MM.1S (cell line): Measurements from ENCODE around the gene LIMCH1.

ENCODE experiments used
- DNase-seq: peaks from one replicate; pipeline ENCODE4 v3.0.0-alpha.2; 2015
- H2AFZ ChIP-seq: fragments of 300-600 bp; sonication (generic); 2 replicates; pipeline ENCODE4 v1.6.0; 2016; ENCODE audit warnings: antibody characterized with exemption, low read length
- H3F3A ChIP-seq: fragments of 300-600 bp; sonication (generic); 2 replicates; pipeline ENCODE4 v1.6.1; 2016; ENCODE audit warnings: mild to moderate bottlenecking, antibody characterized with exemption, low read length, moderate library complexity, mixed read lengths; ENCODE audit not compliant: insufficient read depth
- H3K27ac ChIP-seq: fragments of 300-600 bp; sonication (generic); 2 replicates; pipeline ENCODE4 v1.5.1; 2016; ENCODE audit warnings: mild to moderate bottlenecking, low read length
- H3K27me3 ChIP-seq: fragments of 300-600 bp; sonication (generic); replicated peaks from 2 replicates; pipeline ENCODE4 v1.6.0; 2016; ENCODE audit warnings: low read length; ENCODE audit not compliant: insufficient read depth
- H3K36me3 ChIP-seq: fragments of 300-600 bp; sonication (generic); replicated peaks from 2 replicates; pipeline ENCODE4 v1.6.1; 2016; ENCODE audit warnings: mild to moderate bottlenecking, low read length, mixed read lengths; ENCODE audit not compliant: insufficient read depth
- H3K4me1 ChIP-seq: fragments of 300-600 bp; sonication (generic); 2 replicates; pipeline ENCODE4 v1.6.1; 2016; ENCODE audit warnings: low read length, mixed read lengths
- H3K4me2 ChIP-seq: fragments of 300-600 bp; sonication (generic); 2 replicates; pipeline ENCODE4 v1.6.0; 2016; ENCODE audit warnings: low read depth, low read length
- H3K4me3 ChIP-seq: fragments of 300-600 bp; sonication (generic); 2 replicates; pipeline ENCODE4 v1.5.1; 2016; ENCODE audit warnings: low read length, mixed read lengths
- H3K79me2 ChIP-seq: fragments of 300-600 bp; sonication (generic); 2 replicates; pipeline ENCODE4 v1.6.1; 2016; ENCODE audit warnings: mixed run types, low read length, mixed read lengths
- H3K9ac ChIP-seq: fragments of 300-600 bp; sonication (generic); 2 replicates; pipeline ENCODE4 v1.6.1; 2016; ENCODE audit warnings: low read length, mixed read lengths
- H3K9me2 ChIP-seq: fragments of 300-600 bp; sonication (generic); replicated peaks from 2 replicates; pipeline ENCODE4 v1.6.1; 2016; ENCODE audit warnings: mild to moderate bottlenecking, low read length, mixed read lengths; ENCODE audit not compliant: insufficient read depth
- H3K9me3 ChIP-seq: fragments of 300-600 bp; sonication (generic); replicated peaks from 2 replicates; pipeline ENCODE4 v1.6.1; 2016; ENCODE audit warnings: mild to moderate bottlenecking, low read length, mixed read lengths; ENCODE audit not compliant: insufficient read depth
- H4K20me1 ChIP-seq: fragments of 300-600 bp; sonication (generic); 2 replicates; pipeline ENCODE4 v1.6.1; 2016; ENCODE audit warnings: mild to moderate bottlenecking, low read length, moderate library complexity, mixed read lengths; ENCODE audit not compliant: insufficient read depth
- EZH2 ChIP-seq: fragments of 300-600 bp; sonication (generic); optimal IDR thresholded peaks from 2 replicates; pipeline ENCODE3; 2017; ENCODE audit warnings: low read depth, mild to moderate bottlenecking, antibody characterized with exemption, low read length, mixed read lengths
- EZH2phosphoT487 ChIP-seq: fragments of 300-600 bp; sonication (generic); IDR thresholded peaks from 2 replicates; pipeline ENCODE4 v1.6.1; 2018; ENCODE audit warnings: antibody characterized with exemption, low read length
- TF ChIP-seq, protein P1 (sequence below): fragments of 300-600 bp; sonication (generic); IDR thresholded peaks from 2 replicates; pipeline ENCODE4 v1.5.1; 2016; ENCODE audit warnings: antibody characterized with exemption, low read length, mixed read lengths

LIMCH1 gene

DNA sequence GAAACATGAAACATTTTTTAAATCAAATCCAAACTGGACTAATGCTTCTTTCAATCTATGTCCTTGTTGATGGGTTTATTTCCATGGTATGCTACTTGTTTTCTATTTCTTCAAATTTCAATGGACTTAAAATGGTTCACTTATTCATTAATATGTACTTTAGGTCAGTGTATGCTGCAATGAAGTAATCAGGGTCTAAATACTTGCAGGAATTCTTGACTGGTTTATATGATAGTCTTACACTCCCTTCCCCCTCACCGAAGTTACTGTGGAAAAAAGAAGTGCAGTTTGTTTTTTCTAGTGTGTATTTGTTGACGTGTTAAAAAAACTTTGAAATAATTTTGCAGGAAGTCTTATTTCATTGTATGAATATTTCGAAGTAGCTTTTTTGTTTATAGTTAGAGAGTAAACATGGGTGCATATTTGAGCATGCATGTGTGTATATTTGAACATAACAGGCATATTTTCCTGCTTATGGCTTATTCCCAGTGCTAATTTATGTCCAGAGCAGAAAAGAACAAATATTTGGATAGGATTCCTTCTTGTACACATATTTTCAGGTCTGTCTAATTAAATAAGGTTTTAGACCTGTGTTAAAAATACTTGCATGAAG, 65.0 kb downstream of the LIMCH1 start:
- H3K4me1 ChIP-seq = no peaks in the 10 kb centered on the region
- no peak for DNase-seq
- no peaks in the 10 kb centered on the region for H3K27me3 ChIP-seq
- no peaks in the 10 kb centered on the region for H3K36me3 ChIP-seq
- H3F3A ChIP-seq = no peaks in the 10 kb centered on the region
- no peak overlapping the region for H3K27ac ChIP-seq
- H2AFZ ChIP-seq = no peak overlapping the region
- no peaks in the 10 kb centered on the region for H3K9me3 ChIP-seq
- no peaks in the 10 kb centered on the region for H3K9me2 ChIP-seq
- H3K4me2 ChIP-seq = no peak overlapping the region
- no peak overlapping the region for H3K4me3 ChIP-seq
- no peak overlapping the region for H3K9ac ChIP-seq
- TF ChIP-seq, protein P1, sequence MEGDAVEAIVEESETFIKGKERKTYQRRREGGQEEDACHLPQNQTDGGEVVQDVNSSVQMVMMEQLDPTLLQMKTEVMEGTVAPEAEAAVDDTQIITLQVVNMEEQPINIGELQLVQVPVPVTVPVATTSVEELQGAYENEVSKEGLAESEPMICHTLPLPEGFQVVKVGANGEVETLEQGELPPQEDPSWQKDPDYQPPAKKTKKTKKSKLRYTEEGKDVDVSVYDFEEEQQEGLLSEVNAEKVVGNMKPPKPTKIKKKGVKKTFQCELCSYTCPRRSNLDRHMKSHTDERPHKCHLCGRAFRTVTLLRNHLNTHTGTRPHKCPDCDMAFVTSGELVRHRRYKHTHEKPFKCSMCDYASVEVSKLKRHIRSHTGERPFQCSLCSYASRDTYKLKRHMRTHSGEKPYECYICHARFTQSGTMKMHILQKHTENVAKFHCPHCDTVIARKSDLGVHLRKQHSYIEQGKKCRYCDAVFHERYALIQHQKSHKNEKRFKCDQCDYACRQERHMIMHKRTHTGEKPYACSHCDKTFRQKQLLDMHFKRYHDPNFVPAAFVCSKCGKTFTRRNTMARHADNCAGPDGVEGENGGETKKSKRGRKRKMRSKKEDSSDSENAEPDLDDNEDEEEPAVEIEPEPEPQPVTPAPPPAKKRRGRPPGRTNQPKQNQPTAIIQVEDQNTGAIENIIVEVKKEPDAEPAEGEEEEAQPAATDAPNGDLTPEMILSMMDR = no peak
- TF ChIP-seq EZH2phosphoT487 = no peak
- H3K79me2 ChIP-seq = no peaks in the 10 kb centered on the region
- H4K20me1 ChIP-seq = no peaks in the 10 kb centered on the region

DNA sequence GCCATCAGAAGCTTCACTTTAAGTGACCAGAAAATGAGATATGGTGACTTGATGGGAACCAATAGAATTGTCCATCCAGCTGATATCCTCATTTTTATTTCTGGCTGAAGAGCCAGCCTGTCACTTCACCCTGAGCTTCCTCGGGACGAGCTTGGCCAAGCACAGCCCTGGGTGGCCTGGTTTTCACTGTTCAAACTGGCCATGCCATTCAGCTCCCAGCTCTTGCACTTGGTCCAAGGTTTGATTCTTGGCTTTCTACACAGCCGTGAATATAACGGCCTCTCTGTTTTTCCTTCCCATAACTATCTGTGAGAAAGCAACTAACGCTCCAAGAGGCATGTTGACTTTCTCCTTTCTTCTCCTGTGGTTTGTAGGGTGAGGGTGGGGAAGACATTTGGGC, 71.9 kb downstream of the LIMCH1 start:
- Histone ChIP-seq H3K27ac (no peak overlapping the region), H3F3A (no peaks in the 10 kb centered on the region), H3K36me3 (no peaks in the 10 kb centered on the region), H2AFZ (no peak overlapping the region), H3K4me3 (no peak overlapping the region), H3K9ac (no peak overlapping the region), H3K4me1 (no peaks in the 10 kb centered on the region), H4K20me1 (no peaks in the 10 kb centered on the region), H3K9me3 (no peaks in the 10 kb centered on the region), H3K79me2 (no peaks in the 10 kb centered on the region), H3K27me3 (no peaks in the 10 kb centered on the region), H3K4me2 (no peak overlapping the region), H3K9me2 (no peaks in the 10 kb centered on the region)
- TF ChIP-seq EZH2phosphoT487 (no peak), EZH2 (no peak)
- TF ChIP-seq, protein P1 = no peak
- no peak for DNase-seq

- H3F3A ChIP-seq = no peaks in the 10 kb centered on the region
- no peaks in the 10 kb centered on the region for H3K36me3 ChIP-seq
- no peak overlapping the region for H2AFZ ChIP-seq
- no peaks in the 10 kb centered on the region for H3K27me3 ChIP-seq
- H3K4me3 ChIP-seq = no peak overlapping the region
- H3K4me2 ChIP-seq = no peak overlapping the region
- no peaks in the 10 kb centered on the region for H3K9me3 ChIP-seq
- no peak overlapping the region for H3K9ac ChIP-seq
- no peak for DNase-seq
- H4K20me1 ChIP-seq = no peaks in the 10 kb centered on the region
- H3K79me2 ChIP-seq = no peaks in the 10 kb centered on the region
- no peaks in the 10 kb centered on the region for H3K4me1 ChIP-seq
- H3K27ac ChIP-seq = no peak overlapping the region
- no peaks in the 10 kb centered on the region for H3K9me2 ChIP-seq
- TF ChIP-seq EZH2 (no peak), EZH2phosphoT487 (no peak)
- TF ChIP-seq, protein P1 = no peak
These were observed 72.5 kb downstream of the LIMCH1 start for GRCh38 chr4:41610474-41610873.
